Measurements from ENCODE around the gene HSPA12B. TPM values are rescaled to one million over a fixed set of nuclear protein-coding genes. Genes with fewer than 3 reads are reported as not detected.

Gene HSPA12B
- total and polyA plus RNA-seq, 2 of the 13 experiments (the other 11 are each of a cell fraction or from before 2014, with no cell fraction given), result 0.01 TPM; not detected in 1

GRCh38 chr20:3749689-3750531 lies 17.4 kb downstream of the HSPA12B start (continued):
- no peak for TF ChIP-seq RERE (CRISPR knock-in tag; IDR thresholded peaks at IDR 0.05; ENCODE audit: low read depth)
- no peak for TF ChIP-seq ARNTL (CRISPR knock-in tag; IDR thresholded peaks at IDR 0.05)
- no peak for TF ChIP-seq ZBTB37 (CRISPR knock-in tag; IDR thresholded peaks at IDR 0.05)
- 0 out of 2 replicates have a peak, but pooled peaks have one; percentile 25 for TF ChIP-seq ZFAT (CRISPR knock-in tag; conservative IDR thresholded peaks at IDR 0.05)
- TF ChIP-seq SALL2 (CRISPR knock-in tag; IDR thresholded peaks at IDR 0.05), result peak; percentile 77
- 0 out of 2 replicates have a peak, but pooled peaks have one; percentile 56 for TF ChIP-seq KMT2A (CRISPR knock-in tag; IDR thresholded peaks at IDR 0.05)
- peak; percentile 75; the same call in 1 of the 2 replicates for TF ChIP-seq ZNF205 (CRISPR knock-in tag; IDR thresholded peaks at IDR 0.05)
- TF ChIP-seq SIN3A (IDR thresholded peaks at IDR 0.05; ENCODE audit: borderline replicate concordance, low read depth, low read length), result no peak
- no peak for TF ChIP-seq FIP1L1 (IDR thresholded peaks at IDR 0.05; ENCODE audit: borderline replicate concordance, insufficient read depth, low read depth, low read length)
- TF ChIP-seq E2F5 (CRISPR knock-in tag; conservative IDR thresholded peaks at IDR 0.05), result no peak
- TF ChIP-seq ZNF670 (CRISPR knock-in tag; IDR thresholded peaks at IDR 0.05; ENCODE audit: borderline replicate concordance), result peak; percentile 37; the same call in 1 of the 2 replicates
- peak; percentile 76 for TF ChIP-seq THAP11 (CRISPR knock-in tag; IDR thresholded peaks at IDR 0.05)
- no peak for TF ChIP-seq EZH2 (conservative IDR thresholded peaks at IDR 0.05; ENCODE audit: low read depth, low read length)
- TF ChIP-seq ZSCAN22 (CRISPR knock-in tag; IDR thresholded peaks at IDR 0.05), result no peak
- TF ChIP-seq NR2F2 (IDR thresholded peaks at IDR 0.05; ENCODE audit: borderline replicate concordance, low read depth), result no peak; the same call in 1 of the 2 replicates
- no peak for TF ChIP-seq BCLAF1 (IDR thresholded peaks at IDR 0.05)
- TF ChIP-seq ZNF883 (CRISPR knock-in tag; IDR thresholded peaks at IDR 0.05; ENCODE audit: not compliant biosample characterization), result peak; percentile 75
- TF ChIP-seq NFKB2 (CRISPR knock-in tag; IDR thresholded peaks at IDR 0.05; ENCODE audit: borderline replicate concordance), result no peak
- peak; percentile 80 for TF ChIP-seq ZNF891 (CRISPR knock-in tag; IDR thresholded peaks at IDR 0.05)

Data from HepG2 (cell line).